Liver (tissue), 9 donors: ENCODE data around the gene SMCO4. TPM values are rescaled to one million over a fixed set of nuclear protein-coding genes. Genes with fewer than 3 reads are reported as not detected.
"Not testable (repeated sequence)": the region's sequence is repeated elsewhere in the genome, so short reads cannot be mapped to it uniquely, and the experiment has no call there.

Experiments used
- DNase-seq: peaks from one replicate; pipeline ENCODE4 v3.0.0-alpha.2; 2017; ENCODE audit warnings: low spot score
- H3K27ac ChIP-seq, 2 donors: one replicate each; pipeline ENCODE4 v1.7.0; 2013; ENCODE audit warnings: inconsistent platforms in 2 of 2, low read length in 2 of 2, control low read depth in 1 of 2, low read depth in 1 of 2, mild to moderate bottlenecking in 1 of 2
- H3K27me3 ChIP-seq, 4 donors: one replicate each; pipeline versions ENCODE4 v1.6.1 to v1.7.0; 2013; ENCODE audit warnings: low read length in 3 of 4, inconsistent platforms in 1 of 4, mild to moderate bottlenecking in 1 of 4, moderate library complexity in 1 of 4; ENCODE audit not compliant: control insufficient read depth in 4 of 4, insufficient read depth in 4 of 4
- H3K36me3 ChIP-seq, 4 donors: one replicate each; pipeline versions ENCODE4 v1.6.1 to v1.7.0; 2013; ENCODE audit warnings: low read length in 3 of 4, mild to moderate bottlenecking in 3 of 4, low read depth in 1 of 4, moderate library complexity in 1 of 4; ENCODE audit not compliant: control insufficient read depth in 4 of 4, insufficient read depth in 3 of 4
- H3K4me1 ChIP-seq, 4 donors: one replicate each; pipeline versions ENCODE4 v1.6.1 to v1.7.0; 2013; ENCODE audit warnings: low read length in 3 of 4, mild to moderate bottlenecking in 3 of 4, moderate library complexity in 1 of 4; ENCODE audit not compliant: control insufficient read depth in 4 of 4, insufficient read depth in 4 of 4
- H3K4me3 ChIP-seq, 3 donors: one replicate each; pipeline versions ENCODE4 v1.6.1 to v1.7.0; 2013; ENCODE audit warnings: low read length in 3 of 3, control low read depth in 1 of 3, low read depth in 1 of 3, mild to moderate bottlenecking in 1 of 3
- H3K9ac ChIP-seq, 2 donors: one replicate each; pipeline ENCODE4 v1.7.0; 2013; ENCODE audit warnings: low read length in 2 of 2, mild to moderate bottlenecking in 2 of 2, moderate library complexity in 2 of 2, control low read depth in 1 of 2, low read depth in 1 of 2
- H3K9me3 ChIP-seq, 4 donors: one replicate each; pipeline versions ENCODE4 v1.6.1 to v1.7.0; 2013; ENCODE audit warnings: low read length in 3 of 4; ENCODE audit not compliant: control insufficient read depth in 4 of 4
- EGR1 ChIP-seq, 2 donors: IDR thresholded peaks; 2 replicates each; pipeline ENCODE4 v1.6.1; 2016 to 2018; ENCODE audit warnings: antibody characterized with exemption in 2 of 2, low read depth in 2 of 2
- FOXA1 ChIP-seq: IDR thresholded peaks from 2 replicates; pipeline ENCODE4 v1.6.1; 2016; ENCODE audit warnings: antibody characterized with exemption
- FOXA2 ChIP-seq: IDR thresholded peaks from 2 replicates; pipeline ENCODE4 v1.6.1; 2016; ENCODE audit warnings: antibody characterized with exemption
- GABPA ChIP-seq, 2 donors: IDR thresholded peaks in 1 of 2; conservative IDR thresholded peaks in 1 of 2; 2 replicates each; pipeline ENCODE4 v1.6.1; 2016; ENCODE audit warnings: antibody characterized with exemption in 2 of 2, mild to moderate bottlenecking in 1 of 2, moderate library complexity in 1 of 2
- HNF4A ChIP-seq, 2 donors: conservative IDR thresholded peaks; 2 replicates each; pipeline ENCODE4 v1.6.1; 2016; ENCODE audit warnings: antibody characterized with exemption in 2 of 2, mild to moderate bottlenecking in 2 of 2
- HNF4G ChIP-seq: IDR thresholded peaks from 2 replicates; pipeline ENCODE4 v1.6.1; 2016; ENCODE audit warnings: antibody characterized with exemption
- JUND ChIP-seq, 2 donors: IDR thresholded peaks; 2 replicates each; pipeline ENCODE4 v1.6.1; 2016; ENCODE audit warnings: antibody characterized with exemption in 2 of 2
- MAX ChIP-seq: IDR thresholded peaks from 2 replicates; pipeline ENCODE4 v1.6.1; 2016; ENCODE audit warnings: antibody characterized with exemption
- NR2F2 ChIP-seq: IDR thresholded peaks from 2 replicates; pipeline ENCODE4 v1.6.1; 2016; ENCODE audit warnings: antibody characterized with exemption
- RAD21 ChIP-seq, 2 donors: IDR thresholded peaks; 2 replicates each; pipeline ENCODE4 v1.6.1; 2016; ENCODE audit warnings: antibody characterized with exemption in 2 of 2, mild to moderate bottlenecking in 2 of 2
- REST ChIP-seq: IDR thresholded peaks from 2 replicates; pipeline ENCODE4 v1.6.1; 2016; ENCODE audit warnings: antibody characterized with exemption, mild to moderate bottlenecking
- SP1 ChIP-seq: IDR thresholded peaks from 2 replicates; pipeline ENCODE4 v1.6.1; 2018; ENCODE audit warnings: antibody characterized with exemption, mild to moderate bottlenecking
- ZBTB33 ChIP-seq: IDR thresholded peaks from 2 replicates; pipeline ENCODE4 v1.6.1; 2016; ENCODE audit warnings: antibody characterized with exemption
- WGBS: extraction: QIAGEN DNeasy Blood & Tissue Kit; methylation state at CpG from one replicate; pipeline ENCODE4 v1.1.7; 2013; 5-methylcytosine and 5-hydroxymethylcytosine counted together
- polyA plus RNA-seq, 2 donors: library from polyadenylated mRNA; stranded (reverse) in 1 of 2; unstranded in 1 of 2; fragments of 200-250 nt in 1 of 2; fragments of >200 nt in 1 of 2; fragmentation: Nextera tagmentation in 1 of 2; extraction: Ambion mirVana in 1 of 2; gene quantifications; one replicate each; pipeline versions ENCODE4 v1.2.1 to v1.2.3, GENCODE V29; 2013 to 2015
- total RNA-seq, 2 donors: library from RNA; depleted of rRNA; stranded (reverse); fragments of >200 nt; gene quantifications; one replicate each; pipeline ENCODE4 v1.2.3, GENCODE V29; 2014
- donor health status: healthy.
- donor health status: healthy.
- donor health status: healthy.
- donor health status: healthy.
- donor health status: healthy.

Gene SMCO4
- total and polyA plus RNA-seq, 4 donors: 21.2 to 98.8 (median 47.9) TPM

- peak overlapping the region; percentile 4 to 55 (median 16) for H3K4me3 ChIP-seq
- 21% methylated on average over 2 of the region's 2 CpGs for WGBS
- peaks cover 11 to 76% (median 35%) of the 10 kb centered on the region in 4 donors for H3K4me1 ChIP-seq
- no peaks in the 10 kb centered on the region for H3K36me3 ChIP-seq
- peak overlapping the region; percentile 61 to 63 for H3K9ac ChIP-seq
- no peaks in the 10 kb centered on the region for H3K27me3 ChIP-seq
- no peaks in the 10 kb centered on the region for H3K9me3 ChIP-seq
- no peak for DNase-seq
- peak overlapping the region; percentile 95 to 96 for H3K27ac ChIP-seq
- no peak for TF ChIP-seq FOXA2
- TF ChIP-seq SP1: no peak
- TF ChIP-seq MAX: no peak
- no peak for TF ChIP-seq HNF4G
- no peak for TF ChIP-seq GABPA (IDR thresholded peaks at IDR 0.05 in 1 of 2, conservative IDR thresholded peaks at IDR 0.05 in 1 of 2)
- TF ChIP-seq RAD21 (IDR thresholded peaks at IDR 0.05): no peak
- TF ChIP-seq FOXA1: no peak
- TF ChIP-seq EGR1 (IDR thresholded peaks at IDR 0.05; ENCODE audit: low read depth in 2 of 2): no peak
- no peak for TF ChIP-seq NR2F2
- no peak for TF ChIP-seq JUND (IDR thresholded peaks at IDR 0.05)
- no peak for TF ChIP-seq ZBTB33
- TF ChIP-seq REST: no peak
- no peak for TF ChIP-seq HNF4A (conservative IDR thresholded peaks at IDR 0.05)
Measured at GRCh38 chr11:93536101-93536861, 6.9 kb downstream of the SMCO4 start.

- not testable (repeated sequence) for DNase-seq, H3K27me3 ChIP-seq, H3K9me3 ChIP-seq, H3K9ac ChIP-seq, H3K27ac ChIP-seq, H3K36me3 ChIP-seq, H3K4me3 ChIP-seq
- peaks cover 14 to 78% (median 37%) of the 10 kb centered on the region in 4 donors for H3K4me1 ChIP-seq
- WGBS: 76% methylated on average over 2 of the region's 2 CpGs
Measured at GRCh38 chr11:93535578-93535977, 7.6 kb downstream of the SMCO4 start.
